HepG2 (cell line): ENCODE results near the gene CPEB4. TPM values are rescaled to one million over a fixed set of nuclear protein-coding genes. Genes with fewer than 3 reads are reported as not detected.

Source experiments
- ATAC-seq: fragments of 200-7000 bp; cut with Tn5 transposase; 3 replicates; pipeline ENCODE4 v1.9.1; 2020; ENCODE audit warnings: mild to moderate bottlenecking, moderate library complexity
- BruUV-seq: library from RNA; stranded (reverse); fragments of 400-500 nt; replicated peaks from 2 replicates; lab custom pipeline; 2021; lab: Mats Ljungman, UMichigan
- CTCF ChIA-PET: fragments of 300-600 bp; formaldehyde crosslinking; extraction: SDS; loops from one replicate; lab custom pipeline; 2021; ENCODE audit warnings: low total read pairs, inconsistent platforms, low intra/inter-chr PET ratio; lab: Yijun Ruan, JAX
- POLR2A ChIA-PET: fragments of 350-600 bp; sonication (Branson Sonifier 250); formaldehyde crosslinking; loops from one replicate; lab custom pipeline; 2020; ENCODE audit warnings: antibody characterized with exemption, inconsistent platforms; lab: Yijun Ruan, JAX
- DNase-seq: peaks from one replicate; pipeline ENCODE4 v3.0.0-alpha.2; 2015; ENCODE audit warnings: low spot score
- FAIRE-seq: peaks from 3 replicates; lab custom pipeline; 2011; peaks lifted over from hg19 to GRCh38; lab: Jason Lieb, UNC
- H2AFZ ChIP-seq: one replicate; pipeline ENCODE4 v1.6.1; 2011; ENCODE audit warnings: low read length, inconsistent platforms
- H3K27ac ChIP-seq: fragments of 300-600 bp; 3 replicates; pipeline ENCODE4 v1.8.0; 2011; ENCODE audit warnings: mixed run types, mild to moderate bottlenecking, mixed read lengths, low read length, inconsistent platforms; ENCODE audit not compliant: insufficient read depth; ENCODE audit errors: extremely low read length
- H3K27me3 ChIP-seq, 2 experiments: fragments of 200-600 bp in 1 of 2; 2 replicates in 1 of 2; 3 replicates in 1 of 2; pipeline versions ENCODE4 v1.6.0 to v1.8.0; 2011; ENCODE audit warnings: low read length in 2 of 2, mild to moderate bottlenecking in 2 of 2, moderate library complexity in 2 of 2, inconsistent platforms in 1 of 2; ENCODE audit not compliant: insufficient read depth in 2 of 2, control insufficient read depth in 1 of 2
- H3K36me3 ChIP-seq, 2 experiments: fragments of 200-600 bp in 1 of 2; replicated peaks in 1 of 2; 2 replicates in 1 of 2; 3 replicates in 1 of 2; pipeline versions ENCODE4 v1.5.1 to v1.8.0; 2011; ENCODE audit warnings: low read length in 2 of 2, inconsistent platforms in 1 of 2; ENCODE audit not compliant: insufficient read depth in 2 of 2, control insufficient read depth in 1 of 2
- H3K4me1 ChIP-seq: 2 replicates; pipeline ENCODE4 v1.5.1; 2012; ENCODE audit warnings: low read length, inconsistent platforms; ENCODE audit not compliant: insufficient read depth
- H3K4me2 ChIP-seq: 2 replicates; pipeline ENCODE4 v1.6.0; 2011; ENCODE audit warnings: low read depth, low read length, inconsistent platforms
- H3K4me3 ChIP-seq, 3 experiments: fragments of 200-600 bp in 1 of 3; sonication (generic), shearing (Covaris generic) in 1 of 3; replicated peaks in 1 of 3; 2 replicates each; pipeline ENCODE4 v1.5.1; 2011 to 2016; ENCODE audit warnings: low read length in 3 of 3, inconsistent platforms in 2 of 3, low read depth in 2 of 3, mild to moderate bottlenecking in 2 of 3, control low read depth in 1 of 3, mixed read lengths in 1 of 3; ENCODE audit not compliant: insufficient read depth in 1 of 3
- H3K79me2 ChIP-seq: one replicate; pipeline ENCODE4 v1.6.1; 2011; ENCODE audit warnings: low read length, inconsistent platforms; ENCODE audit not compliant: insufficient read depth
- H3K9ac ChIP-seq: 2 replicates; pipeline ENCODE4 v1.6.0; 2011; ENCODE audit warnings: mild to moderate bottlenecking, low read depth, low read length, inconsistent platforms; ENCODE audit not compliant: insufficient read depth
- H3K9me3 ChIP-seq: 2 replicates; pipeline ENCODE4 v1.5.1; 2012; ENCODE audit warnings: mild to moderate bottlenecking, low read length
- H4K20me1 ChIP-seq: 2 replicates; pipeline ENCODE4 v1.6.0; 2011; ENCODE audit warnings: inconsistent platforms, mild to moderate bottlenecking, low read length, moderate library complexity; ENCODE audit not compliant: insufficient read depth
- ARID2 ChIP-seq: sonication (generic); formaldehyde crosslinking; IDR thresholded peaks from 2 replicates; pipeline ENCODE4 v1.8.1; 2022; ENCODE audit warnings: mild to moderate bottlenecking, missing genetic modification reagents, borderline replicate concordance
- CHD2 ChIP-seq: IDR thresholded peaks from 2 replicates; pipeline ENCODE4 v1.6.1; 2011; ENCODE audit warnings: low read depth, low read length, improper control_type of control experiment
- GMEB1 ChIP-seq: sonication (generic); formaldehyde crosslinking; IDR thresholded peaks from 2 replicates; pipeline ENCODE4 v1.5.1; 2020; ENCODE audit warnings: missing genetic modification reagents, mild to moderate bottlenecking, borderline replicate concordance
- MYPOP ChIP-seq: sonication (generic); formaldehyde crosslinking; IDR thresholded peaks from 2 replicates; pipeline ENCODE4 v1.8.1; 2023; ENCODE audit warnings: mild to moderate bottlenecking, moderate library complexity, missing genetic modification reagents
- POLR2AphosphoS2 ChIP-seq: IDR thresholded peaks from 2 replicates; pipeline ENCODE4 v1.6.1; 2011; ENCODE audit warnings: low read depth, low read length, improper control_type of control experiment
- SMC3 ChIP-seq: IDR thresholded peaks from 2 replicates; pipeline ENCODE4 v1.6.1; 2011; ENCODE audit warnings: low read length, improper control_type of control experiment
- TOPORS ChIP-seq: sonication (generic); formaldehyde crosslinking; IDR thresholded peaks from 2 replicates; pipeline ENCODE4 v1.8.0; 2023; ENCODE audit warnings: mild to moderate bottlenecking, missing genetic modification reagents
- ZBTB2 ChIP-seq: sonication (generic); formaldehyde crosslinking; IDR thresholded peaks from 2 replicates; pipeline ENCODE4 v1.8.0; 2022; ENCODE audit warnings: low read depth, missing genetic modification reagents
- ZNF280D ChIP-seq: sonication (generic); formaldehyde crosslinking; IDR thresholded peaks from 2 replicates; pipeline ENCODE4 v1.5.1; 2020; ENCODE audit warnings: mild to moderate bottlenecking, missing genetic modification reagents
- ZNF510 ChIP-seq: sonication (generic); formaldehyde crosslinking; IDR thresholded peaks from 2 replicates; pipeline ENCODE4 v1.4.0; 2020; ENCODE audit warnings: low read depth, mild to moderate bottlenecking, missing genetic modification reagents
- ZNF512B ChIP-seq: sonication (generic); formaldehyde crosslinking; IDR thresholded peaks from 2 replicates; pipeline ENCODE4 v1.5.1; 2020; ENCODE audit warnings: missing genetic modification reagents, mild to moderate bottlenecking, borderline replicate concordance
- ZNF614 ChIP-seq: IDR thresholded peaks from 2 replicates; pipeline ENCODE4 v1.6.1; 2018; ENCODE audit warnings: missing biosample characterization, missing genetic modification reagents, inconsistent platforms, borderline replicate concordance
- ZNF749 ChIP-seq: sonication (generic); formaldehyde crosslinking; IDR thresholded peaks from 2 replicates; pipeline ENCODE4 v1.8.0; 2022; ENCODE audit warnings: mild to moderate bottlenecking, missing genetic modification reagents, moderate library complexity, borderline replicate concordance
- WGBS: methylation state at CpG from one replicate; pipeline ENCODE4 v1.1.6; 2017; ENCODE audit warnings: low lambda C conversion rate; 5-methylcytosine and 5-hydroxymethylcytosine counted together
- in situ Hi-C: cut with HindIII; loops from 2 replicates; pipeline ENCODE4 v1.10.0; 2017; ENCODE audit warnings: low pct_unique_long_range_greater_than_20kb; ENCODE audit not compliant: extremely low pct_ligation_motif_present
- intact Hi-C: fragments of 100-400 bp; cut with micrococcal nuclease; formaldehyde crosslinking; loops from one replicate; pipeline ENCODE4 v1.10.0; 2022; ENCODE audit not compliant: unreplicated experiment
- polyA plus RNA-seq, 8 experiments: library from polyadenylated mRNA; depleted of rRNA in 3 of 8; stranded (reverse) in 7 of 8; unstranded in 1 of 8; fragments of >200 nt; fragmentation: Illumina TruSeq in 4 of 8; extraction: Trizol in 4 of 8; gene quantifications; 2 replicates each; pipeline versions ENCODE4 v1.2.1 to v1.2.3, GENCODE V29; 2011 to 2016; ENCODE audit warnings: low read depth in 4 of 8, missing spikeins in 1 of 8, mixed read lengths in 1 of 8; ENCODE audit not compliant: insufficient read depth in 1 of 8
- total RNA-seq, 5 experiments: library from RNA; depleted of rRNA; stranded (reverse); fragments of >200 nt; fragmentation: Illumina TruSeq; extraction: Trizol; gene quantifications; 2 replicates each; pipeline ENCODE4 v1.2.3, GENCODE V29; 2016; ENCODE audit warnings: low read depth in 1 of 5

The CPEB4 gene
- total and polyA plus RNA-seq, 2 of the 13 experiments (the other 11 are each of a cell fraction or from before 2014, with no cell fraction given) = 7.7 to 26.7 TPM

- no peak overlapping the region for H3K9ac ChIP-seq
- no peaks in the 10 kb centered on the region; a peak in 1 of 5 replicates for H3K27me3 ChIP-seq
- no peaks in the 10 kb centered on the region for H3K9me3 ChIP-seq
- ChIA-PET CTCF (no interaction called here), POLR2A (interaction anchor here (1.0 kb wide), 1 partner anchor 14 kb away, joined by 6 read pairs; no protein-coding TSS in a partner anchor)
- no peaks in the 10 kb centered on the region for H3K36me3 ChIP-seq
- no TSS peak for BruUV-seq
- no peak overlapping the region for H3K4me3 ChIP-seq
- H2AFZ ChIP-seq = no peak overlapping the region
- whole genome bisulfite sequencing = 64% methylated on average over 4 of the region's 4 CpGs
- no peak for DNase-seq
- peaks cover 58% of the 10 kb centered on the region for H3K4me1 ChIP-seq
- H4K20me1 ChIP-seq = no peaks in the 10 kb centered on the region
- FAIRE-seq = no peak
- ATAC-seq = no peak
- H3K4me2 ChIP-seq = no peak overlapping the region
- in situ Hi-C loops = no loop called here
- no peaks in the 10 kb centered on the region for H3K79me2 ChIP-seq
- intact Hi-C loops = no loop called here
- no peak overlapping the region for H3K27ac ChIP-seq
- TF ChIP-seq ZNF280D (CRISPR knock-in tag) (no peak), ZBTB2 (CRISPR knock-in tag) (no peak), ZNF614 (CRISPR knock-in tag) (no peak), ARID2 (no peak), SMC3 (no peak), POLR2AphosphoS2 (no peak), MYPOP (CRISPR knock-in tag) (no peak), TOPORS (CRISPR knock-in tag) (no peak), ZNF512B (CRISPR knock-in tag) (no peak), ZNF510 (CRISPR knock-in tag) (no peak), CHD2 (no peak), GMEB1 (CRISPR knock-in tag) (no peak), ZNF749 (CRISPR knock-in tag) (no peak)
These were observed 29.3 kb upstream of the CPEB4 start for GRCh38 chr5:173858670-173859407.
